Skeletal muscle tissue (tissue), 4 donors: ENCODE results near the gene RPS17. TPM values are rescaled to one million over a fixed set of nuclear protein-coding genes. Genes with fewer than 3 reads are reported as not detected.

Experiments
- H3K27ac ChIP-seq: one replicate; pipeline ENCODE4 v1.7.0; 2013; ENCODE audit warnings: mild to moderate bottlenecking, low read depth, low read length, inconsistent platforms
- H3K27me3 ChIP-seq, 3 donors: one replicate each; pipeline ENCODE4 v1.7.0; 2013; ENCODE audit warnings: low read length in 3 of 3; ENCODE audit not compliant: control insufficient read depth in 3 of 3, insufficient read depth in 3 of 3
- H3K36me3 ChIP-seq, 3 donors: one replicate each; pipeline ENCODE4 v1.7.0; 2013; ENCODE audit warnings: low read length in 3 of 3; ENCODE audit not compliant: control insufficient read depth in 3 of 3, insufficient read depth in 3 of 3
- H3K4me1 ChIP-seq, 3 donors: one replicate each; pipeline ENCODE4 v1.7.0; 2013; ENCODE audit warnings: low read length in 3 of 3, mild to moderate bottlenecking in 3 of 3; ENCODE audit not compliant: control insufficient read depth in 3 of 3, insufficient read depth in 3 of 3
- H3K4me3 ChIP-seq, 3 donors: one replicate each; pipeline ENCODE4 v1.7.0; 2013; ENCODE audit warnings: low read length in 3 of 3
- H3K9ac ChIP-seq, 3 donors: one replicate each; pipeline ENCODE4 v1.7.0; 2013; ENCODE audit warnings: low read length in 3 of 3, mild to moderate bottlenecking in 3 of 3, moderate library complexity in 2 of 3, low read depth in 1 of 3
- H3K9me3 ChIP-seq, 3 donors: one replicate each; pipeline ENCODE4 v1.7.0; 2013; ENCODE audit warnings: low read length in 3 of 3; ENCODE audit not compliant: control insufficient read depth in 3 of 3
- total RNA-seq: library from RNA; depleted of rRNA; stranded (reverse); fragments of >200 nt; gene quantifications from one replicate; pipeline ENCODE4 v1.2.3, GENCODE V29; 2014
- donor health status: Osteomylitis.

RPS17 gene
- total RNA-seq, 1 donor from 2014 or later: 2,242 TPM

GRCh38 chr15:82551646-82552247, 11.5 kb upstream of the RPS17 start:
- Histone ChIP-seq H3K4me3 (no peak overlapping the region), H3K4me1 (peaks cover 21 to 25% (median 24%) of the 10 kb centered on the region in 3 donors), H3K9ac (no peak overlapping the region), H3K9me3 (no peaks in the 10 kb centered on the region), H3K27ac (no peak overlapping the region), H3K36me3 (no peaks in the 10 kb centered on the region), H3K27me3 (no peaks in the 10 kb centered on the region)

DNA sequence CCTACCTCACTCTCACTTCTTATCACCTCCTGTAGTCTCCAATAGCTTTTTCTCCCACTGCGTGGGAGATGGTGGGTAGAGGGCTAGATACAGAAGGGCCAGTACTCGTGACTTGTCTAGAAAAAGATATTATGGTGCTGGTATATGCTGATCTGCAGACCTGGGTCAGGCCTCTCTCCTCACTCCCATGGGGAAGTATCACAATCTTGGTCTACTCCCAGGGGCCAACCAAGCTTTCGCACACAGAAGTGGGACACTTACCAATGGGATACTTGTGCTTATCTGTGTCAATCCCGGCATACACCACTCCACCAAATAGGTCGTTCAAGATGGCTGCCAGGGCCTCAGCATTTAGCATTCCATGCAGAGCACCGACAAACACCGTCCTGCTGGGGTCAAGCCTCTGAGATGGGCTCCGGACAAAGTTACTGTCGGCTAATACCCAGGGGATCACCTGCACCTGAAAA, 9.0 kb upstream of the RPS17 start:
- H3K4me1 ChIP-seq: peaks cover 15 to 22% (median 19%) of the 10 kb centered on the region in 3 donors
- H3K27me3 ChIP-seq: no peaks in the 10 kb centered on the region
- no peak overlapping the region for H3K4me3 ChIP-seq
- H3K9ac ChIP-seq: no peak overlapping the region
- no peaks in the 10 kb centered on the region for H3K9me3 ChIP-seq
- no peaks in the 10 kb centered on the region for H3K36me3 ChIP-seq
- H3K27ac ChIP-seq: no peak overlapping the region

- H3K4me1 ChIP-seq: peaks cover 11 to 18% (median 17%) of the 10 kb centered on the region in 3 donors
- no peaks in the 10 kb centered on the region for H3K27me3 ChIP-seq
- no peaks in the 10 kb centered on the region for H3K9me3 ChIP-seq
- H3K27ac ChIP-seq: no peak overlapping the region
- H3K4me3 ChIP-seq: no peak overlapping the region
- no peaks in the 10 kb centered on the region for H3K36me3 ChIP-seq
- no peak overlapping the region for H3K9ac ChIP-seq
Observed at GRCh38 chr15:82548700-82549099, 8.4 kb upstream of the RPS17 start.

DNA sequence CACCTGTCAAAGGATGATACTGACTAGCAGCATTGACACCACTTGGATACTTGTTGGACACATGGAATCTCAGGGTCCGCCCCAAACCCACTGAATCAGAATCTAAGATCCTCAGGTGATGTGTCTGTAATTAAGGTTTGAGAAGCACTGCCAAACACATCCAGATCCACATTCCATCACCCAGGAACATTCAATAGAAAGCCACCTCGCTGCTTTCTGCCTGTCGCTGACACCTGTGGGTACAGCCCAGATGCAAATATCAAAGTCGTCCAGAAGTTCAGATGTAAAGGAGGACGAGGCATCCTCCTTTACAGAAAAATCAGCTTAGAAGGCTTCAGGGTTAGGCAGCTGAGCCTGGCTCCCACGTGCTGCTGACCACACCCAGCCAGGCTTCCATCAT, 5.2 kb upstream of the RPS17 start:
- Histone ChIP-seq H3K9ac (no peak overlapping the region), H3K4me1 (peaks cover 3 to 7% (median 7%) of the 10 kb centered on the region in 3 donors), H3K27ac (no peak overlapping the region), H3K4me3 (no peak overlapping the region), H3K36me3 (peaks cover 0 to 2% (median 0%) of the 10 kb centered on the region in 3 donors), H3K27me3 (no peaks in the 10 kb centered on the region), H3K9me3 (no peaks in the 10 kb centered on the region)

DNA sequence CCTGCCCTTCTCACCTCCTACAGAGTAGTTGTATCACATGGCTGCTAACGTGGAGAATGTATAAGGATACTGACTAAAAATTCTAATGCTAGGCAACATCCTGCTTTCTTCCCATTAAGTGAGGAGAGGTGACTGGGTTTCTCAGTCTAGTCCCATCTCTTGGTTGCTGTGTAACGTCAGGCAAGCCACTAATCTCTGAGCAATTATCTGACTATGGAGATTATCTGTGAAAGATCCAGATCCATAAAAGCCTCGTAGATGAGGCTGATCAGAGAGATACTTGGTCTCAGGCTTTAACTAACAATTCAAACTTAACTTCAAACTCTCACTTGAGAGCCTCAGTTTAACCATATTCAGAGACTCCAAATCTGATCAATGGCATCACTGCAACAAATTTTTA, 4.7 kb upstream of the RPS17 start:
- no peaks in the 10 kb centered on the region for H3K27me3 ChIP-seq
- H3K4me3 ChIP-seq: no peak overlapping the region
- H3K9me3 ChIP-seq: no peaks in the 10 kb centered on the region
- peaks cover 3 to 7% (median 7%) of the 10 kb centered on the region in 3 donors for H3K4me1 ChIP-seq
- peaks cover 0 to 2% (median 0%) of the 10 kb centered on the region in 3 donors for H3K36me3 ChIP-seq
- no peak overlapping the region for H3K9ac ChIP-seq
- no peak overlapping the region for H3K27ac ChIP-seq

- Histone ChIP-seq H3K9me3 (no peaks in the 10 kb centered on the region), H3K4me1 (peaks cover 4 to 13% (median 10%) of the 10 kb centered on the region in 3 donors), H3K27me3 (no peaks in the 10 kb centered on the region), H3K9ac (no peak overlapping the region), H3K36me3 (peaks cover 0 to 4% (median 0%) of the 10 kb centered on the region in 3 donors), H3K27ac (no peak overlapping the region), H3K4me3 (no peak overlapping the region)
Observed at GRCh38 chr15:82544431-82544830, 4.2 kb upstream of the RPS17 start.

- Histone ChIP-seq H3K9me3 (no peaks in the 10 kb centered on the region), H3K27me3 (no peaks in the 10 kb centered on the region), H3K27ac (no peak overlapping the region), H3K4me1 (peaks cover 7 to 25% (median 13%) of the 10 kb centered on the region in 3 donors), H3K9ac (no peak overlapping the region), H3K36me3 (peaks cover 5 to 7% (median 7%) of the 10 kb centered on the region in 3 donors), H3K4me3 (no peak overlapping the region)
Observed at GRCh38 chr15:82543160-82543559, 2.9 kb upstream of the RPS17 start.

DNA sequence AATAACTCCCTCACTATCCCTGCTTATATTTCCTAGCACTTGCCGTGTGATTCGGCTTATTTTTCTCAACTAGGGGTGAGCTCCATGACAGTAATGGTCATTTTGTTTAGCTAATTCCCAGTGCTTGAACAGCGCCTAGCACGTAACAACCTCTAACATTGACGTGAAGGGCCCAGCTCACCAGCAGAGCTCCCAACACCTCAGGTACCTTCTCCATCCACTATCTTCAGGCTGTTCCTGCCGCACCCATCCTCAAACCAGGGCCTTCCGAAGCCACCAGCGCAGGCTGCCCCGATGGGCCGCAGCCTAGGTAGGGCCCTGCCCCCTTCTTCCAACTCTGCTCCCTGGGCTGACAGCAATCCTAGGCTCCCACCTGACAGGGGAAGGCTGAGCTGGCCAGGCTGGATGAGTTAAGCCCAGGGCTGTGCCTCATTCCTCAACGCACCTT, 751 bp upstream of the RPS17 start:
- Histone ChIP-seq H3K27ac (peak overlapping the region; percentile 77), H3K4me1 (peaks cover 7 to 28% (median 13%) of the 10 kb centered on the region in 3 donors), H3K4me3 (peak overlapping the region; percentile 82 to 97 (median 90)), H3K9me3 (no peaks in the 10 kb centered on the region), H3K36me3 (peaks cover 26 to 29% (median 27%) of the 10 kb centered on the region in 3 donors), H3K9ac (peak overlapping the region; percentile 84 to 95 (median 87)), H3K27me3 (no peaks in the 10 kb centered on the region)

DNA sequence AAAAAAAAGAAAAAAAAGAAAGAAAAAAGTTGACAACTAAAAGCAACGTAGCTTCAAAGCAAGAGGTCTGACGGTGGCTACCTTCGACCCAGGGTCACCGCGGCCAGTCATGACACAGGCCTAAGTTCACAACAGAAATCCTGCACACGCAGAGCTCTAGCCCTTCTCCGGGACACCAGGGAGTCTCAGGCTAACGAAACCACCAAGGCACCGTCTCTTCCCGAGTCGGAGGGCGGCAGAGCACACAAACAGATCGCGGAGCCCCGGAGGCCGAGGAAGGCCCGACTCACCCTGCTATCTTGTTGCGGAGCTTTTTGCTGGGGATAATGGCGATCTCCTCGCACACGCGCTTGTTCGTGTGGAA, 584 bp downstream of the RPS17 start:
- Histone ChIP-seq H3K36me3 (peaks cover 30 to 34% (median 32%) of the 10 kb centered on the region in 3 donors), H3K9ac (peak overlapping the region; percentile 84 to 98 (median 95)), H3K4me3 (peak overlapping the region; percentile 82 to 97 (median 90)), H3K27ac (peak overlapping the region; percentile 77), H3K27me3 (no peaks in the 10 kb centered on the region), H3K4me1 (peaks cover 7 to 28% (median 13%) of the 10 kb centered on the region in 3 donors), H3K9me3 (no peaks in the 10 kb centered on the region)

GRCh38 chr15:82538961-82539690, 1.1 kb downstream of the RPS17 start:
- H3K27me3 ChIP-seq: no peaks in the 10 kb centered on the region
- no peaks in the 10 kb centered on the region for H3K9me3 ChIP-seq
- H3K27ac ChIP-seq: peak overlapping the region; percentile 77
- peak overlapping the region; percentile 82 to 97 (median 90) for H3K4me3 ChIP-seq
- H3K4me1 ChIP-seq: peaks cover 7 to 28% (median 13%) of the 10 kb centered on the region in 3 donors
- peaks cover 31 to 39% (median 32%) of the 10 kb centered on the region in 3 donors for H3K36me3 ChIP-seq
- peak overlapping the region; percentile 84 to 98 (median 95) for H3K9ac ChIP-seq
